HG03159 (cell line): Measurements from ENCODE around the gene TSEN2.
"Not testable (repeated sequence)": the region's sequence is repeated elsewhere in the genome, so short reads cannot be mapped to it uniquely, and the experiment has no call there.

ENCODE experiments used
- ATAC-seq: cut with Tn5 transposase; IDR thresholded peaks from one replicate; pipeline ENCODE4 v1.9.1; 2021; ENCODE audit warnings: mild to moderate bottlenecking, moderate library complexity; ENCODE audit not compliant: unreplicated experiment

Gene TSEN2

GRCh38 chr3:12499474-12499873, 15.2 kb downstream of the TSEN2 start:
- ATAC-seq: no peak

GRCh38 chr3:12501360-12502020, 17.2 kb downstream of the TSEN2 start:
- ATAC-seq: no peak

- no peak for ATAC-seq
These were observed 19.1 kb downstream of the TSEN2 start for GRCh38 chr3:12503126-12503957.

- ATAC-seq: no peak
These were observed 22.0 kb downstream of the TSEN2 start for GRCh38 chr3:12506201-12506709.

- no peak for ATAC-seq
These were observed 23.5 kb downstream of the TSEN2 start for GRCh38 chr3:12507591-12508281.

- ATAC-seq: no peak
These were observed 24.0 kb downstream of the TSEN2 start for GRCh38 chr3:12508291-12508700.

- no peak for ATAC-seq
These were observed 25.2 kb downstream of the TSEN2 start for GRCh38 chr3:12509466-12509865.

GRCh38 chr3:12512534-12513118, 28.3 kb downstream of the TSEN2 start:
- no peak for ATAC-seq

GRCh38 chr3:12513694-12514446, 29.6 kb downstream of the TSEN2 start:
- no peak for ATAC-seq

- ATAC-seq: no peak
These were observed 31.4 kb downstream of the TSEN2 start for GRCh38 chr3:12515631-12516030.

- no peak for ATAC-seq
These were observed 32.6 kb downstream of the TSEN2 start for GRCh38 chr3:12516873-12517272.

GRCh38 chr3:12518261-12519028, 34.2 kb downstream of the TSEN2 start:
- no peak for ATAC-seq

- ATAC-seq: no peak
These were observed 36.7 kb downstream of the TSEN2 start for GRCh38 chr3:12521010-12521409.

GRCh38 chr3:12522721-12523120, 38.4 kb downstream of the TSEN2 start:
- no peak for ATAC-seq

- no peak for ATAC-seq
These were observed 43.5 kb downstream of the TSEN2 start for GRCh38 chr3:12527757-12528143.

- ATAC-seq: no peak
These were observed 47.9 kb downstream of the TSEN2 start for GRCh38 chr3:12532182-12532581.

GRCh38 chr3:12536423-12536822, 52.1 kb downstream of the TSEN2 start:
- ATAC-seq: no peak

GRCh38 chr3:12541625-12542024, 57.3 kb downstream of the TSEN2 start:
- ATAC-seq: no peak

GRCh38 chr3:12543497-12543896, 59.2 kb downstream of the TSEN2 start:
- ATAC-seq: not testable (repeated sequence)
